IPS-18a (cell line): ENCODE data around the gene SMTNL1.
"Not testable (repeated sequence)": the region's sequence is repeated elsewhere in the genome, so short reads cannot be mapped to it uniquely, and the experiment has no call there.

Experiments
- H3K27ac ChIP-seq: one replicate; pipeline ENCODE4 v1.5.1; 2013; ENCODE audit warnings: low read length
- H3K27me3 ChIP-seq: one replicate; pipeline ENCODE4 v1.6.1; 2013; ENCODE audit warnings: mild to moderate bottlenecking, low read length; ENCODE audit not compliant: control insufficient read depth, insufficient read depth
- H3K36me3 ChIP-seq: one replicate; pipeline ENCODE4 v1.6.1; 2013; ENCODE audit warnings: low read depth, low read length; ENCODE audit not compliant: control insufficient read depth
- H3K4me1 ChIP-seq: one replicate; pipeline ENCODE4 v1.6.1; 2013; ENCODE audit warnings: low read depth, low read length; ENCODE audit not compliant: control insufficient read depth
- H3K4me3 ChIP-seq: one replicate; pipeline ENCODE4 v1.5.1; 2013; ENCODE audit warnings: low read length
- H3K9ac ChIP-seq: one replicate; pipeline ENCODE4 v1.6.1; 2013; ENCODE audit warnings: mild to moderate bottlenecking, low read length, moderate library complexity
- H3K9me3 ChIP-seq: one replicate; pipeline ENCODE4 v1.6.1; 2013; ENCODE audit warnings: low read depth, low read length; ENCODE audit not compliant: control insufficient read depth

The SMTNL1 gene

GRCh38 chr11:57530596-57531507 lies 6.5 kb upstream of the SMTNL1 start, which contains the start of gene TIMM10:
Gene TIMM10, minus strand, starts transcription at chr11:57530754. Its CDS starts 565 bp downstream, at chr11:57530189.
- Histone ChIP-seq H3K36me3 (peaks cover 6% of the 10 kb centered on the region), H3K4me1 (peaks cover 9% of the 10 kb centered on the region), H3K9ac (peak within 1 kb of the TSS; percentile 92), H3K27me3 (no peaks in the 10 kb centered on the region), H3K9me3 (no peaks in the 10 kb centered on the region), H3K4me3 (peak within 1 kb of the TSS; percentile 97), H3K27ac (peak within 1 kb of the TSS; percentile 72)

- not testable (repeated sequence) for H3K4me3 ChIP-seq, H3K36me3 ChIP-seq, H3K4me1 ChIP-seq, H3K9ac ChIP-seq, H3K9me3 ChIP-seq, H3K27ac ChIP-seq, H3K27me3 ChIP-seq
Observed at GRCh38 chr11:57534449-57534848, 2.9 kb upstream of the SMTNL1 start.

DNA sequence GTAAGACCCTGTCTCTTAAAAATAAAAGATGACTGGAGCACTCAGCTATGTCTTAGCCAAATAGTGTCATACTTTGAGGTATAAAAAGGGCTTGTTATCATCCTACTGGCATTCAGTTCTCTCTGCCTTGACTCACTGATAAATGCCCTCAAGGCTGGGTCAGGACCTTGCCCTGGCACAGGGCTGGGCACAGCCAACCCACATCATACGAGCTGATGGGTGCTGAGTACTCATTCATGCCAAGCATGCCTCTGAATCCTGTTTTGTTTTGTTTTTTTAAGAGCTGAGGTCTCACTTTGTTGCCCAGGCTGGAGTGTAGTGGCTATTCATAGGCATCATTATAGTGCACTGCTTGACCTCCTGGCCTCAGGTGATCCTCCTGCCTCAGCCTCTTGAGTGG lies 1.9 kb downstream of the SMTNL1 start:
- H3K9ac ChIP-seq = no peak overlapping the region
- H3K4me1 ChIP-seq = peaks cover 15% of the 10 kb centered on the region
- no peak overlapping the region for H3K4me3 ChIP-seq
- no peaks in the 10 kb centered on the region for H3K9me3 ChIP-seq
- no peaks in the 10 kb centered on the region for H3K27me3 ChIP-seq
- H3K27ac ChIP-seq = no peak overlapping the region
- no peaks in the 10 kb centered on the region for H3K36me3 ChIP-seq

GRCh38 chr11:57541169-57541568 lies 3.8 kb downstream of the SMTNL1 start:
- H3K4me1 ChIP-seq = peaks cover 15% of the 10 kb centered on the region

DNA sequence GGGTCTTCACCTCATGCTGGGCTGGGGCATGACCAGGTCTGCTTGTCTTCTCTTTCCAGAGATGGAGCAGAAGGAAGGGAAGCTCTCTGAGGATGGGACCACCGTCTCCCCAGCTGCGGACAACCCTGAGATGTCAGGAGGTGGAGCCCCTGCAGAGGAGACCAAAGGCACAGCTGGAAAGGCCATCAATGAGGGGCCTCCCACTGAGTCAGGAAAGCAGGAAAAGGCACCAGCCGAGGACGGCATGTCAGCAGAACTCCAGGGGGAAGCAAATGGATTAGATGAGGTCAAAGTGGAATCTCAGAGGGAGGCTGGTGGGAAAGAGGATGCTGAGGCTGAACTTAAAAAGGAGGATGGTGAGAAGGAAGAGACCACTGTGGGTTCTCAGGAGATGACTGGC lies 5.2 kb downstream of the SMTNL1 start:
- no peaks in the 10 kb centered on the region for H3K36me3 ChIP-seq
- no peak overlapping the region for H3K4me3 ChIP-seq
- H3K9me3 ChIP-seq = no peaks in the 10 kb centered on the region
- peaks cover 10% of the 10 kb centered on the region for H3K4me1 ChIP-seq
- H3K27me3 ChIP-seq = no peaks in the 10 kb centered on the region
- no peak overlapping the region for H3K9ac ChIP-seq
- H3K27ac ChIP-seq = no peak overlapping the region

More at GRCh38 chr11:57541169-57541568, 3.8 kb downstream of the SMTNL1 start:
- no peak overlapping the region for H3K4me3 ChIP-seq
- H3K27ac ChIP-seq = no peak overlapping the region
- H3K36me3 ChIP-seq = no peaks in the 10 kb centered on the region
- H3K9me3 ChIP-seq = no peaks in the 10 kb centered on the region
- no peak overlapping the region for H3K9ac ChIP-seq
- no peaks in the 10 kb centered on the region for H3K27me3 ChIP-seq

DNA sequence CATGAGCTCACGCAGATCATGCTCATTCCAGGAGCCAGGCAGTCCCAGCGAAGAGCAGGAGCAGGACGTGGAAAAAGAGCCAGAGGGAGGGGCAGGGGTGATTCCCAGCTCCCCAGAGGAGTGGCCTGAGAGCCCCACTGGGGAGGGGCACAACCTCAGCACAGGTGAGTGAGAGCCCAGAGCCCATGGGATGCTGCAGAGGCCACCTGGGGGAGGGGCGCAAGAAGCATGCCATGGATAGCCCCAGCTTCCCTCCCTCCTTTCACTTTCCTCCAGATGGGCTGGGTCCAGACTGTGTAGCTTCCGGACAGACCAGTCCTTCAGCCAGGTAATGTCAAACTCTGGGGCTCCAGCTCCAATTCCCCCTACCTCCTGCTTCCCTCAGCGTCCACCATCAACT lies 6.2 kb downstream of the SMTNL1 start:
- no peaks in the 10 kb centered on the region for H3K27me3 ChIP-seq
- no peak overlapping the region for H3K4me3 ChIP-seq
- no peak overlapping the region for H3K9ac ChIP-seq
- H3K9me3 ChIP-seq = no peaks in the 10 kb centered on the region
- H3K4me1 ChIP-seq = peaks cover 10% of the 10 kb centered on the region
- no peak overlapping the region for H3K27ac ChIP-seq
- H3K36me3 ChIP-seq = no peaks in the 10 kb centered on the region

- H3K4me3 ChIP-seq = no peak overlapping the region
- H3K27ac ChIP-seq = no peak overlapping the region
- H3K27me3 ChIP-seq = no peaks in the 10 kb centered on the region
Observed at GRCh38 chr11:57544566-57544965, 7.2 kb downstream of the SMTNL1 start.

GRCh38 chr11:57545883-57546282 lies 8.5 kb downstream of the SMTNL1 start:
- Histone ChIP-seq H3K36me3 (peaks cover 10% of the 10 kb centered on the region), H3K27ac (no peak overlapping the region)

More at GRCh38 chr11:57544566-57544965, 7.2 kb downstream of the SMTNL1 start:
- peaks cover 10% of the 10 kb centered on the region for H3K4me1 ChIP-seq
- no peak overlapping the region for H3K9ac ChIP-seq
- H3K9me3 ChIP-seq = no peaks in the 10 kb centered on the region
- H3K36me3 ChIP-seq = no peaks in the 10 kb centered on the region

GRCh38 chr11:57546451-57546850 lies 9.1 kb downstream of the SMTNL1 start:
- Histone ChIP-seq H3K9me3 (no peaks in the 10 kb centered on the region), H3K27me3 (no peaks in the 10 kb centered on the region), H3K4me1 (peaks cover 10% of the 10 kb centered on the region), H3K9ac (no peak overlapping the region), H3K4me3 (no peak overlapping the region), H3K27ac (no peak overlapping the region), H3K36me3 (peaks cover 13% of the 10 kb centered on the region)

More at GRCh38 chr11:57545883-57546282, 8.5 kb downstream of the SMTNL1 start:
- no peak overlapping the region for H3K9ac ChIP-seq
- no peaks in the 10 kb centered on the region for H3K27me3 ChIP-seq
- H3K4me3 ChIP-seq = no peak overlapping the region
- H3K4me1 ChIP-seq = peaks cover 10% of the 10 kb centered on the region
- H3K9me3 ChIP-seq = no peaks in the 10 kb centered on the region

- peaks cover 10% of the 10 kb centered on the region for H3K4me1 ChIP-seq
- H3K4me3 ChIP-seq = no peak overlapping the region
- no peak overlapping the region for H3K27ac ChIP-seq
- no peaks in the 10 kb centered on the region for H3K9me3 ChIP-seq
- no peaks in the 10 kb centered on the region for H3K27me3 ChIP-seq
- no peak overlapping the region for H3K9ac ChIP-seq
- peaks cover 18% of the 10 kb centered on the region for H3K36me3 ChIP-seq
Observed at GRCh38 chr11:57546869-57547475, 9.6 kb downstream of the SMTNL1 start.

- Histone ChIP-seq H3K9me3 (no peaks in the 10 kb centered on the region), H3K36me3 (peaks cover 25% of the 10 kb centered on the region), H3K4me3 (no peak overlapping the region), H3K9ac (no peak overlapping the region), H3K4me1 (peaks cover 4% of the 10 kb centered on the region), H3K27ac (no peak overlapping the region), H3K27me3 (no peaks in the 10 kb centered on the region)
Observed at GRCh38 chr11:57547854-57548377, 10.5 kb downstream of the SMTNL1 start.
